ENCODE data around the gene IFT27.

DNA sequence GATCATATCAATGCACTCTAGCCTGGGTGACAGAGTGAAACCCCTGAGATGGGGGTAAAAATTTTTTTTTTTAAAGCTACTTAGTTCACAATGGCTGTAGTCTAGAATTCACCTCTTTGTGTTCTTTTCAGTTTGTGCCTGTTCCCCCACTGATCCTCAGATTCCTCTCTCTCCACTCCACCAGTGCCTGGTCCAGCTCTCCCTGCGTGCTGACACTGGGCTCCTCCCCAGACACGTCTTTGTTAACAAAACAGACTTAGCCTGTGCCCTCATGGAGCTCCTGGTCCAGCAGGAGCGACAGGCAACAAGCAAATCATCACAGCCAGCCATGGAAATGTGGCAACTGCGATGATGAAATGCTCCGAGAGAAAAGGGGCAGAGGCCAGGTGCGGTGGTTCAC lies 34.0 kb downstream of the IFT27 start:
- TF ChIP-seq SMC3 (conservative IDR thresholded peaks at IDR 0.05; ENCODE audit: poor library complexity) (no peak), EZH2 (IDR thresholded peaks at IDR 0.05; ENCODE audit: borderline replicate concordance, insufficient read depth, low read length, poor library complexity, severe bottlenecking) (no peak), TAF1 (IDR thresholded peaks at IDR 0.05; ENCODE audit: low read depth) (no peak), MXI1 (conservative IDR thresholded peaks at IDR 0.05; ENCODE audit: poor library complexity, severe bottlenecking) (no peak), RAD21 (conservative IDR thresholded peaks at IDR 0.05) (no peak)
- TF ChIP-seq, protein P1, sequence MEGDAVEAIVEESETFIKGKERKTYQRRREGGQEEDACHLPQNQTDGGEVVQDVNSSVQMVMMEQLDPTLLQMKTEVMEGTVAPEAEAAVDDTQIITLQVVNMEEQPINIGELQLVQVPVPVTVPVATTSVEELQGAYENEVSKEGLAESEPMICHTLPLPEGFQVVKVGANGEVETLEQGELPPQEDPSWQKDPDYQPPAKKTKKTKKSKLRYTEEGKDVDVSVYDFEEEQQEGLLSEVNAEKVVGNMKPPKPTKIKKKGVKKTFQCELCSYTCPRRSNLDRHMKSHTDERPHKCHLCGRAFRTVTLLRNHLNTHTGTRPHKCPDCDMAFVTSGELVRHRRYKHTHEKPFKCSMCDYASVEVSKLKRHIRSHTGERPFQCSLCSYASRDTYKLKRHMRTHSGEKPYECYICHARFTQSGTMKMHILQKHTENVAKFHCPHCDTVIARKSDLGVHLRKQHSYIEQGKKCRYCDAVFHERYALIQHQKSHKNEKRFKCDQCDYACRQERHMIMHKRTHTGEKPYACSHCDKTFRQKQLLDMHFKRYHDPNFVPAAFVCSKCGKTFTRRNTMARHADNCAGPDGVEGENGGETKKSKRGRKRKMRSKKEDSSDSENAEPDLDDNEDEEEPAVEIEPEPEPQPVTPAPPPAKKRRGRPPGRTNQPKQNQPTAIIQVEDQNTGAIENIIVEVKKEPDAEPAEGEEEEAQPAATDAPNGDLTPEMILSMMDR (IDR thresholded peaks at IDR 0.05; ENCODE audit: poor library complexity, severe bottlenecking): no peak
